GM18517 (cell line): ENCODE data around the gene GNAI2.
"Not testable (repeated sequence)": the region's sequence is repeated elsewhere in the genome, so short reads cannot be mapped to it uniquely, and the experiment has no call there.

Experiments
- ATAC-seq: cut with Tn5 transposase; IDR thresholded peaks from one replicate; pipeline ENCODE4 v1.9.1; 2021; ENCODE audit warnings: mild to moderate bottlenecking, moderate library complexity; ENCODE audit not compliant: unreplicated experiment

GNAI2 gene

DNA sequence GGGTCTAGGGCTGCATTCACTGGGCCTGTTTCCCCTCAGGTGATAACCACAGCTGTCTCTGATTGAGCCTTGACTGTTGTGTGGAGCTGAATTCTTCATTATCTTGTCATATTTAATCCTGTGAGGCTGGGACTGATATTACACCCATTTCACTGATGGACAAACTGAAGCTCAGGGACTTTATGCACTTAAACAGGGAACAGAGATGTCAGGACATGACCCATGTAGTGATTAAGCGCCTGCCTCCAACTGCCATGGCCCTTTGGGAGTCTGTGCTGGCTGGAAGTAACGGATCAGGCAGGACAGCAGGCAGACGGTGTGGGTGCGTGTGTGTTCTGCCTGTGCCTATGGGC lies 7.5 kb downstream of the GNAI2 start:
- ATAC-seq, result no peak

DNA sequence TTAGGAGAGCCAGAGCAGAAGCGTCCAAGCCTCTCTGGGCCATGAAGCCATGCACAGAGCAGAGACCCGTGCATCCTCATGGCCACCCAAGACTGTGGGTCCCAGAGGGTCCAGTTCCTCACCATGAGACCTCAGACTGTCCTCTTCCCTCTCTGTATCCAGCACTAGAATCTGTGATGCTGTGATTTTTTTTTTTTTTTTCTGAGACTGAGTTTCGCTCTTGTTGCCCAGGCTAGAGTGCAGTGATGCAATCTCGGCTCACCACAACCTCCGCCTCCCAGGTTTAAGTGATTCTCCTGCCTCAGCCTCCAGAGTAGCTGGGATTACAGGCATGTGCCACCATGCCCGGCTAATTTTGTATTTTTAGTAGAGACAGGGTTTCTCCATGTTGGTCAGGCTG lies 8.8 kb downstream of the GNAI2 start:
- not testable (repeated sequence) for ATAC-seq

DNA sequence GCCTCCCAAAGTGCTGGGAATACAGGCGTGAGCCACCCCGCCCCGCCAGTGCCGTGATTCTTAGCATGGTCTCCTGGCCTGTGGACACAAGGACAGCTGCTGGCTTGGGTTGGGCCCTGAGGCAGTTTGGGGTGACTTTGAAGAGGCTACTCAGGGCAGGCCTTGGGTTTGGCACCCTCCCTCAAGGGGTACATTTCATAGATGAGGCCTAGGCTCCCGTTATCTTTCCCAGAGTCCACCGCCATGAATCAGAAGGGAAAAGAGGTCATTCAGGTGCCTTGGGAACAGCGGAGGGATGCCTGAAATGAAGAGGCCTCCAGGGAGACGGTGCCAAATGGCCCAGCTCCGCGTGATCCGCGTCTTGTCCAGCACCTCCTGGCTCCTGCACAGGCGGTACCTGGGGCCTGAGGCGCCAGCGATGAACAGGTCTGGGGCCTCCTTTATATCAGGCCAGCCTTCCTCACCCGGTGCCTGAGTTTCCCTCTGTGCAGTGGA lies 9.3 kb downstream of the GNAI2 start:
- no peak for ATAC-seq

DNA sequence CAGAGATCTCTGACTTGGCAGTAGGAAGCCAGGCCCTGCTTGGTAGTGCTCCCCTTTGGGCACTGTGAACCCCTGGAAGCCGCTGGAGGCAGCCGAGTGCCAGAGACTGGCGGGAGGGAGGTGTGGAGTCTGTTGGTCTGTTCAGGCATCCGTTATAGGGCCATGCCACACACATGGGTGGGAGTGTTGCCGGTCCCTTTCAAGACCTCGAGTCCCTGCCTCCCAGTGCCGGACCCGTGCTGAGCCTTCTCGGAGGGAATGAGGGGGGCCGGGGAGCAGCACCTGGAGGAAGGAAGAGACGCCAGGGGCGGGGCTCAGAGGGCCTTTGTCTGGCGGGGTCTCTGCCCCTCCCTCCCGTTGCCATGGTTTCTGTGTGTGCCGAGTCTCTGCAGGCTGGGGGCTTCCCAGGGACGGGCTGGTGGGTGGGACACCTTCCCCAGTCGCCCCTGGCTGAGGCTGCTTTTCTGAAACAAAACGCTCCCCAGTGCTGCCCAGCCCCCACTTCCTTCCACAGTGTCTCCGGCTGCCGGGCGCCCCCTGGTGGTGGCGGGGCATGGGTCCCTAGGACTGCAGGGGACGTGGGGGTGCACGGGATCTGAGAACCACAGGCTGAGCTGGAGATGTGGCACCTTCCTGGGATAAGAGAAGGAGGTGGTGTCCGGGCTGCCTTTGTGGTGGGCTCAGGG lies 10.0 kb downstream of the GNAI2 start:
- no peak for ATAC-seq

DNA sequence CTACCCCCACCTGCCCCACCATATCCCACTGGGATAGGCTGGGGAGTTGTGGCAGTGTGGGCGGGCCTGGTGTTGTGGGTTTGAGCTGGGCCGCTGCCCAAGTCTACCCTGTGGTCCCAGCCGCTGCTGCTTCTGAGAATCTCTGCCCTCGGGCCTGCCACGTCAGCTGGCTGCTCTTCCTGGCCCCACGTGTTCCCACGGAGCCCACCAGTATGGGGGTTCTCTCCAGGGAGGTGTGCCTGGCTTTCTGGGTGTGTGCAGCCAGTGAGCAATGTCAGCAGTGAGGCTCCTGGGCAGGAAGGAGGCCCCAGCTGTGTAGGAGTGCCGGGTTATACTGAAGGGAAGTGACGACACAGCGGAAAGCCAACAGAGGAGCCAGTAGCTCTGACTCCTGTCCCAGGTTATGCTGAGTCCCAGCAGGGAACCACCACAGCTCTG lies 10.5 kb downstream of the GNAI2 start:
- no peak for ATAC-seq

DNA sequence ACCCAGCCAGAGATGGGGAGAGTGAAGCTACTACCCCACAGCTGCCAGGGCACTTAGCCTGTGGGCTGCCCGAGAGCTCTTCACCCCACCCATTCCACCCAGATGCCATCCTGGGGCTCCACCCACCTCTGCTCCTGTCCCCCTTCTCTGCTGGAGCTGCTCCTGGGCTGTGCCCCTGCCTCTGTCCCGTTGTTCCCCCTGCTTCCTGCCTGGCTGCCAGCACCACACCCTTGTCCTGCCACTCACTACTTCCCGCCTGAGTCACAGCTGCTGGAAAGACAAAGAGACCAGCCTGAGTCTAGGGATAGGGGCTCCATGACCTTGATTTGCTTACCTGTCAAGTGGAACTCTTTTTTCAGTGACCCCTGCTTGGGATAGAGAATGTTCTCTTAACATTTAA lies 12.4 kb downstream of the GNAI2 start:
- ATAC-seq, result no peak

DNA sequence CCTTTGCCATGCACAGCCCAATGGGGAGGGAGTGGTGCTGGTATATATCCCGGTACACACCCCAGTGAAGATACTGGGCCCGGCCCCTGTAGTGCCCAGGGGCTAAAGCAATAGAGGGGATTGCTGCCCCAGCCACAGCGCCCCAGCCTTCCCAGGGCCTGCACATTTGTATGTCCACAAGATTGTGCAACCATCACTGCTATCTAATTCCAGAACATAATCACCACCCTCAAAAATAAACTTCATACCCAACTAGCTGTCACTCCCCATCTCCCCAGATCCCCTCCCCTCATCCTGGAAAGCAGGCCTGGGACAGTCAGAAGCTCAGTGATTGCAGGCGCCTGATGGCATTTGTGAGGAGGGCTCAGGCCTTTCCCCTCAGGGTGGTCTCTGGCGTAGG lies 13.5 kb downstream of the GNAI2 start:
- ATAC-seq, result no peak

DNA sequence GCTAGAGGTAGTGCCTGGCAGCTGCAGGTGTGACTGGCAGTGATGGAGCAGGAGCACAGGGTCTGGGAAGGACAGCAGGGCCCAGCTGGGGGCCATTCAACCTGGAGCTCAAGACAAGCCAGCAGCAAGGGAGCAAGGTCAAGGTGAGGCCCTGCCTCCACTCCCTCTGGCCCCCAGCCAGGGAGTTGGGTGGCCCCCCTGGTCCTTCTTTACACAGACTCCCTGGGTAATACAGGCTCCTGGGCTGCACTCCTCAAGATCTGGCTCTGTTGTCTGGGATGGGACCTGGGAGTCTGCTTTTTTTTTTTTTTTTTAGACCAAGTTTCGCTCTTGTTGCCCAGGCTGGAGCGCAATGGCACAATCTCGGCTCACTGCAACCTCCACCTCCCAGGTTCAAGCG lies 14.5 kb downstream of the GNAI2 start:
- ATAC-seq, result no peak

DNA sequence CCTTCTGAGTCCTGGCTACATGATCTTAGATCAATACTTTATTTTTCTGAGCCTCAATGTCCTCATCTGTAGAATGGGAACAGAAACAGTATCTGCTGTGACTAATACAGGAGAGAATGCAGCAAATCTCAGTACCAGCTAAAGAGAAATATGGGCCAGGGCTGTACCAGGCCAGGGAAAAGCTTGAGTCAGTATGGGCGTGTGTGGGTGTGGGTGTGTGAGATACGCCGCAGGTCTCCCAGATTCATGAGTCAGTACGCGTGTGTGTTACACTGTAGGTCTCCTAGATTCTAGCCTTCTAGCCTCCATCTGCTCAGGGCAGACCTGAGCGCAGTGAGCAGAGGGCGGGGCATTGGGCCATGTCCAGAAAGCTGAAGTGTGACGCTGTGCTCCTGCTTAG lies 15.2 kb downstream of the GNAI2 start:
- ATAC-seq, result no peak

DNA sequence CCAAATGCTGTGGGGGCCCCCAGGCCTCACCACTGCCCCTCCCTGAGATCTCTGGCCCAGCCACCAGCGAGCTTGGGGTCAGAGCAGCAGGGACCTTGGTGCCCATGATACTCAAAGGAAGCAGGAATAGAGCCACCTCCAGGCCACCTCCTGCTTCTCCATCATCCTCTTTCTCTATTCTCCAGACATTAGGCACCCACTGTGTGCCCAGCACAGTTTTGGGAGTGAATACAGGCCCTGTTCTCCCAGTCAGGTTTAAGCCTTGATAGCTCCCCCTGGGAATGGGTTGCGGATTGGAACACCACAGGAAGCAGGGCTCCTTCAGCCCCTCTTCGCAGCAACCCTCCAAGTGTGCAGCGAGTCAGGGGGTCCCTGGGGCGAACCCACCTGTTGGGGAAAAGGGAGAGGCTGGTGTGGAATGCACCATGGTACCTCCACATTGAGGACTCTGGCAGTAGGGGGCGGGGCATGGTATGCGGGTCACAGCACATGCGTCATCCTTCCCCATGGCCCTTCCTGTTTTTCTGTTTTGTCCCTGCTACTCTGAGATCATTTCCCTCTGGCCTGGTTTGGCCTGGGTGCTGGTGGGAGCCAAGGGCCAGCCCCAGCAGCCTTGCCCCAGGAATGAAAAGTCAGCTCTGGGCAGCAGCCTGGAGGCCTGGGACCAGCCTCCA lies 18.7 kb downstream of the GNAI2 start:
- no peak for ATAC-seq

DNA sequence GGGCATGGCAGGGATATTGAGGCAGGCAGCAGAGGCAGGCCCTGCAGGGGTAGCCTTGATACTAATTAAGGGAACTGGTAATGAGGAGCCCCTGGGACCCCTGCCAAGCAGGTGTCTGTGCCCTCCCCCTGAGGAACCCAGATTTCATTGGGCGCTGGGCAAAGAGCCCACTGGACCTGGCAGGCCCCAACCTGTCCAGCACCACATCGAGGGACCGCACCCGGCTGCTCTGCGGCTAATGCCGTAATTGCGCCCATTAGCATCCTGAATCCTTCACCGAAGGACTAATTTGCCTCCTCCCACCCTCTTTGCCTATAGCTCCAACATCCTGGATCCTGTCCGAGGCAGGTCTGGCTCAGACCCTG lies 19.2 kb downstream of the GNAI2 start:
- ATAC-seq, result no peak

DNA sequence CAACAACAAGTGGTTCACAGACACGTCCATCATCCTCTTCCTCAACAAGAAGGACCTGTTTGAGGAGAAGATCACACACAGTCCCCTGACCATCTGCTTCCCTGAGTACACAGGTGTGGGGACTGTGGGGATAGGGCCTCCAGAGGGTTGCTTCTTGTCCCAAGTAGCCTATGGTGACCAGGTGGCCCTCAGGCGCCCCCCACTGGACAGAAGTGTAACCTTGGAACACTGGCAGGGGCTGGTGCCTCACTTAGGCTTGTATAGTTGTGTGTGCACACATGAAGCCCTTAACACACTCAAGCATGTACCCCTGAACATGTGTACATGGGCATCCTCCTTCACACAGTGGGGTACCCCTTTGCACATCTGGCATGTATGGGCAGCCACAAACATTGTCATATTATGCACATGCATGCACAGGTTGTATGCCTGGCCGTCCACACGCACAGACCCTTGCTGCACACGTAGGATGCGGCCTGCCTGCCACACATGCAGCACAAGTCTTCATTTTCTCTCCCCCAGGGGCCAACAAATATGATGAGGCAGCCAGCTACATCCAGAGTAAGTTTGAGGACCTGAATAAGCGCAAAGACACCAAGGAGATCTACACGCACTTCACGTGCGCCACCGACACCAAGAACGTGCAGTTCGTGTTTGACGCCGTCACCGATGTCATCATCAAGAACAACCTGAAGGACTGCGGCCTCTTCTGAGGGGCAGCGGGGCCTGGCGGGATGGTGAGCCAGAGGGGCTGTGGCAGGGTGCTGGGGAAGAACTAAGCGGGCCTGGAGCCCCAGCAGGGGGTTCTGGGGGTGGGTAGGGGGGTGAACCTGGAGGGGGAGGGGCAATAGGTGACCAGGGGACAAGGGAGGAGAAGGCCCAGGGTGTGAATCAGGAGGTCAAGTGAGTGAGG lies 21.2 kb downstream of the GNAI2 start:
- ATAC-seq, result no peak

DNA sequence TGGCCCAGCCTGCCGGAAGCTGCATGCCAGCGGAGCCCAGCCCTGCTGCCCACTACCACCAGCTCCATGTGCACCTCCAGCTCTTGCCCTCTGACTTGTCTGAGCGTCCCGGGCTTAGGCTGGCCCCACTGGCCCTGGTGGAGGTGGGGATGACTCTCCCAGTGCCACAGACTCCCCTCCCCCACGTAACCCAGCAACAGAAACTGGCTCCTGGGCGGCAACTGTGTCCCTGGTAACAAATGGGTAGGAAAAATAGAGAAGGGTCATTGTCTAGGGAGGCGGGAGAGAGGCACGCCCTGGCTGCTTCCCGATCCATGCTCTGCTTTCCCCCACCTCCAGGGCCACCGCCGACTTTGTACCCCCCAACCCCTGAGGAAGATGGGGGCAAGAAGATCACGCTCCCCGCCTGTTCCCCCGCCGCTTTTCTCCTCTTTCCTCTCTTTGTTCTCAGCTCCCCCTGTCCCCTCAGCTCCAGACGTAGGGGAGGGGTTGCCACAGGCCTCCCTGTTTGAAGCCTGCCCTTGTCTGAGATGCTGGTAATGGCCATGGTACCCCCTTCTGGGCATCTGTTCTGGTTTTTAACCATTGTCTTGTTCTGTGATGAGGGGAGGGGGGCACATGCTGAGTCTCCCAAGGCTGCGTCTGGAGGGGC lies 22.2 kb downstream of the GNAI2 start:
- ATAC-seq, result no peak

DNA sequence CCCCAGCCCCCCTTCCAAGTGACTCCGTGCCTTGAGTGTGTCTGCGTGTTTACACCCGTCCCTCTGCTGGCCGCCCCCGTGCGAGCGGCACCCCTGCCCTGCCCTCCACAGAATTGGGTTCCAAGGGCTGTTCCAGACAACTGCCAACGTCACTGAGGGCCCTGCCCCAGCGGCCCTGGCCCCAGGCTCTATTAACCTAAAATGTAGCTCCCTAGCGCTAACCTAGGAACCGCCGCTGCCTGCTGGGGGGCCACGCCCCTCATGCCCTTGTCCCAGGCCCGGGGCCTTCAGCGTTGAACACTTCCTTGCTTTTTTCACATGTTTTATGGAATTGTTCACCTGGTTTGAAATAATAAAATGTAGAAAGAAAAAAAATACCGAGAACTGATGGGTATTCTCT lies 23.0 kb downstream of the GNAI2 start:
- ATAC-seq, result no peak

DNA sequence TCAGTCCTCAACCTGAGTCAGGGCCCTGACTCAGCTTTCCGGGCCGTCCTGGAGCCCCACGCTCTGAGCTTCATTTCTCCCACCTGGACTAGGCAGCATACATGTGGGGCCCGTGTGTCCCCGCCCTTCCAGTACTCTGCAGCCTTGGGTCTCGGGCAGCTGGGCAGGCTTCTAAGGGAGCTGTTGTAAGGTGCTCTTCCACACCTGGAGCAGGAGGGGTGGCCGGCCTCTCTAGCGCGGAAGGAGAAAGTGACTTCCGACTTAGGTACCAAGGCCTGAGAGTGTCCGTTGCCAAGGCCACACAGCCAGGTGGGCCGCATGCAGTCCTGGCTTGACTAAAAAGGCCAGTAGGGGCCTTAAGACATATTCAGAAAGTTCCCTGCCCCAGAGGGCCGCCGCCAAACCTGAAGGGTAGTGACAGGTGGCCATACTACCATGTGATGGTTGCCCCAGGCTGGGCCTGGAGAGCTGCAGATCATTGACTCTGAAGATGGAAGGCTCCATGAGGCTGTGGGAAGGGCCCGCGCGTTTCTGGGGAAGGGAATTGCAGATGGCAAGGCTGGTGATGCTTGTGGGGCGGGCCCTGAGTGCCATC lies 23.5 kb downstream of the GNAI2 start:
- ATAC-seq, result peak; percentile 32

DNA sequence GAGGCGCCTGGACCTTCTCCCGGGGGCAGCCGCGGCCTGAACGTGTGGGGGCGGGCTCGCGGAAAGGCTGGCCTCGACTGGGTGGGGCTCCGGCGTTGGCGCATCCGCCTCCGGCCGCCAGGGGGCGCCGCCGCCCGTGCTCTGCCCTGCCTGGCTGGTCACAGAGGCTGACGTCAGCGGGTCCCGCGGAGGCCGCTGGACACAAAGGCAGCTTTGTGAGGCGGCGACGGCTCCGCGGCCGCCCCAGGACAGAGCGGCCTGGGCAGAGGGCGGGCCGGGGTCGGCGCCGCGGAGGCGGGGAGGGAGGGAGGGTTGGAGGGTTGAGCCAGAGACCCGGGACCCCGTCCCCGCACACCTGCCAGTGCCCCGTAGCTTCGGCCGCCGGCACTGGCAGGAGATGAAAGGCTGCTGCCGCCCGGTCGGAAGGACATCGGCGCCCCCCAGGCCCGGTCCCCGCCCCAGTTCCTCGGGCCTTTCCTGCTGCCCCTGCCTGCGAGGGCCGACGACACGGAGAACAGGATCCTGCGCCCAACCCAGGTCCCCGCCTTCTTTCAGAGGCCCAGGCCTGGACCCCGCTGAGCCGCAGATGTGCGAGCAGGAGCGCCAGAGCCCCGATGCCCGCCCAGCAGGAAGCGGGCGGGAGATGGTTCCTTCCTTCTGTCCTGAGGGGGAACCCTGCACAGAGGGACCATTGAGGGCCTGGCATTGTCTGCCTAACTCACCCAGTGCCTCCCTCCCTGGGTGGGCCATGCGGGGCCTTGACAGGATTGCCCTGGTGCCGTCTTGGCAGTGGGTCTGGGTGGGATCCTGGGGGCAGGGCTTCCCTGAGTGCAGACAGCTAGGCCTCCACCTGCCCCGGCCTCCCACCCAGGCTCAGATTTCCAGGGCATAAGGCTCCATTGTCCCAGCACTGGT lies 24.3 kb downstream of the GNAI2 start:
- peak; percentile 60 for ATAC-seq

DNA sequence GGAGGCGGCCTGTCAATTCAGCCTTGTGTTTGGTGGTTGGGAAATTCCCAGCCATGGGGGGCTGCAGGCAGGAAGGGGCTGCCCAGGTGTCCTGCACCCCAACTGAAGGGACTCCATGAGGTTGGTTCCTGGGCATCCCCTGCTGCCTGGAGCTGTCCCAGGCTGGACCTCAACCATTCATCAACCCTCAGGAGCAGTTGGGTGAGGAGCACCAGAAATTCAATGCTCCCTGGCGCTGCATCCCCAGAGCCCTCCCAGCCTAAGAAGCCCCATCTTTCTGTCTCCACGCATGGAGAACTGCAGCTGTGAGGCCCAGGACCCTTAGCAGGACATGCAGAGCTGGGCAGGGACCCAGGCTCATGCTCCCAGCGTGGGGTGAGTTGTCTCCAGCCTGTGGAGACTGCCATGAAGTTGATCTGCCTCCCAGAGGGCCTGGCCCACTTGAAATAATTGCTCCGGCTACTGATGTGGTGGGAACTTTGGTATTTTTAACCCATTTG lies 25.0 kb downstream of the GNAI2 start:
- ATAC-seq, result no peak

DNA sequence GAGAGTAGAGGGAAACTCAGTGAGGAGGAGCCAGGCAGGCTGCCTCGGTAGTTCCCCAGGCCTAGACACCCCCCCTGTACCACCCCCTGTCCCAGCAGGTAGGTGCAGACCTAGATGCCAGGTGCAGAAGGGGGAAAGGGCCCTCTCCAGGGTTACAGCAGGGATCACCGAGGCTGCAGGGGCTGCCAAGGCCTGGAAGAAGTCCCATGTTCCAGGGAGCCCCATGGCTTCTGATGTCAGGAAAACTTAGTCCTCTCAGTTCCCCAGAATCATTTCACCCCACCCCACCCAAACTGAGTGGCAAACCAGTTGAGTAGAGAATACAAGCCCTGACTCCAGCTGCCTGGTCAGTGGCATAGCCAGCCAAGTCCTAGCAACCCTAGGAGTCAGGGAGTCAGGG lies 25.5 kb downstream of the GNAI2 start:
- ATAC-seq, result no peak

DNA sequence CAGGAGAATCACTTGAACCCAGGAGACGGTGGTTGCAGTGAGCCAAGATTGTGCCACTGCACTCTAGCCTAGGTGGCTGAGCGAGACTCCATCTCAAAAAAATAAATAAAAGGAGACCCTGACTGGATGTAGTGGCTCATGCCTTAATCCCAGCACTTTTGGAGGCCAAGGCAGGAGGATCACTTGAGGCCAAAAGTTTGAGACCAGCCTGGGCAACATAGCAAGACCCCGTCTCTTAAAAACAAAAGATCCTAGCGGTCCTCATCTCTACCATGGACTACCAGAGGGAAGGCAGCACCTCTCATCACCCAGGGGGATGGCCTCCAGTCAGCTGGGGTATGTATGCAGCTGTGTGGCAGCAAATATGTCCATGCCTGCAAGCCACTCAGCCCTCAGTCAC lies 26.2 kb downstream of the GNAI2 start:
- ATAC-seq, result not testable (repeated sequence)

DNA sequence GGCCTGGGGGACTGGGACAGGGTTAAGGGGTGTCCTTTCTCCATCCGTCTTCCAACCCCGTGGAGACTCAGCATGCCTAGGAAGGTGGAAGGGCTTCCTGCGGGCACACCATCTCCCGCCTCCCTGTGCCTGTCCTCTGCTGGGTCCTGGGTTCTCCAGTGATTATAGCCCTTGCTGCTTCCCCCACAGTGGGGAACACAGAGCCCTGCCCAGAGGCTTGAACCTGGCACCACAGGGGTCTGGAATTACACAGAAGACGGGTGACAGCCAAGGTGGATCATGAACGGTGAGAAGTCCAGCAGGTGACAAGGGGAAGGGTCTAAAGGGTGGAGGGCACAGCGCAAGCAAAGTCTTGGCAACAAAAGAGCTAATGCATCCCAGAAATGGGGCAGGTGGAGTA lies 26.8 kb downstream of the GNAI2 start:
- no peak for ATAC-seq
